Mononuclear cell (primary cell): ENCODE results near the gene SCNN1G. TPM values are rescaled to one million over a fixed set of nuclear protein-coding genes. Genes with fewer than 3 reads are reported as not detected.
A peak's percentile ranks its signal among the peaks of the same experiment; 100 is the strongest.

Source experiments
- H3K27me3 ChIP-seq: 2 replicates; pipeline ENCODE4 v1.6.0; 2011; ENCODE audit warnings: low read length, control low read depth; ENCODE audit not compliant: insufficient read depth
- H3K4me1 ChIP-seq: 2 replicates; pipeline ENCODE4 v1.5.1; 2011; ENCODE audit warnings: mild to moderate bottlenecking, low read length, control low read depth; ENCODE audit not compliant: insufficient read depth
- H3K4me3 ChIP-seq: 2 replicates; pipeline ENCODE4 v1.5.1; 2011; ENCODE audit warnings: mild to moderate bottlenecking, low read length, moderate library complexity
- H3K9me3 ChIP-seq: 2 replicates; pipeline ENCODE4 v1.5.1; 2011; ENCODE audit warnings: low read depth, mild to moderate bottlenecking, control low read depth, low read length
- total RNA-seq: library from RNA; depleted of rRNA; stranded (reverse); fragments of >200 nt; gene quantifications from one replicate; pipeline ENCODE4 v1.2.3, GENCODE V29; 2012

SCNN1G gene
- total RNA-seq, 1 donor, result not detected

- peaks cover 19% of the 10 kb centered on the region for H3K4me1 ChIP-seq
- no peaks in the 10 kb centered on the region for H3K27me3 ChIP-seq
- no peaks in the 10 kb centered on the region for H3K9me3 ChIP-seq
- H3K4me3 ChIP-seq, result no peak overlapping the region
These were observed 34.9 kb upstream of the SCNN1G start for GRCh38 chr16:23147666-23148065.

GRCh38 chr16:23148166-23148512, 34.4 kb upstream of the SCNN1G start:
- no peaks in the 10 kb centered on the region for H3K27me3 ChIP-seq
- H3K4me3 ChIP-seq, result peak overlapping the region; percentile 52
- H3K9me3 ChIP-seq, result no peaks in the 10 kb centered on the region
- peaks cover 19% of the 10 kb centered on the region for H3K4me1 ChIP-seq

DNA sequence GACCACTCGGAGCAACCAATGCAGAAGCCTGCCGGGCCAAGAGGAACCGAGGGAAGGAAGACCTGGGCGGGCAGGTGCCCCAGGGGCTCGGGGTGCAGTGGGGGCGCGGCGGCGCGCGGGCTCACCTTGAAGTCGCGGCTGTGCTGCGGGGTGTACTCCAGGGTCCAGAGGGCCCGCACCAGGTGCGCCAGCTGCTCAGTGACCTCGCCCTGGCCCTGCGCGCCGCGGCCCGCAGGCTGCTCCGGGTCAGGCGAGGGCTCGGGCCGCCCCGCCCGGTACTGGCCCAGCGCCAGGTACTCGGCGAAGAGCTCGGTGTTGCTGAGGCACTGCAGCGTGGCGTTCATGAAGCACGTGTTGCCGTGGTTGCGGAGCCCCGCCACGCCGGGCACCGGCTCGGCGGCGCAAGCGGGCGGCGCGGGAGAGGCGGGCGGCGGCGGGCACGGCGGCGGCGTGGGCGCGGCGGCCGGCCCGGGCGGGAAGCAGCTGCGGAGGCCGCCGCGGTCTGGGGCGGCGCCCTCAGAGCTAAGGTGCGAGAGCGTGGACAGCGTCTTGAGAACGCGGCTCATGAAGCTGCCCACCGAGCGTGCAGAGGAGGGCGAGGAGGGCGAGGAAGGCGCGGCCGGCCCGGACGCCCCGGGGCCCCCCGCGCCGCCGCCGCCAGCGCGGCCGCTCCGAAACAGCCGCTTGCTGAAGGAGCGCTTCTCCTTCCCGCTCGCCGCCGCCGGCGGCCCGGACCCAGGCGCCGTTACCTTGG, 33.9 kb upstream of the SCNN1G start:
- H3K27me3 ChIP-seq, result no peaks in the 10 kb centered on the region
- H3K9me3 ChIP-seq, result no peaks in the 10 kb centered on the region
- peak overlapping the region; percentile 52 for H3K4me3 ChIP-seq
- H3K4me1 ChIP-seq, result peaks cover 19% of the 10 kb centered on the region

GRCh38 chr16:23149267-23149992, 33.1 kb upstream of the SCNN1G start, which contains the start of gene USP31:
USP31 (minus strand) TSS chr16:23149452; CDS start chr16:23149270, 182 bp downstream.
- Histone ChIP-seq H3K27me3 (peaks cover under 1% of the 10 kb centered on the region), H3K9me3 (no peaks in the 10 kb centered on the region), H3K4me1 (peaks cover 19% of the 10 kb centered on the region), H3K4me3 (peak within 1 kb of the TSS; percentile 52)

DNA sequence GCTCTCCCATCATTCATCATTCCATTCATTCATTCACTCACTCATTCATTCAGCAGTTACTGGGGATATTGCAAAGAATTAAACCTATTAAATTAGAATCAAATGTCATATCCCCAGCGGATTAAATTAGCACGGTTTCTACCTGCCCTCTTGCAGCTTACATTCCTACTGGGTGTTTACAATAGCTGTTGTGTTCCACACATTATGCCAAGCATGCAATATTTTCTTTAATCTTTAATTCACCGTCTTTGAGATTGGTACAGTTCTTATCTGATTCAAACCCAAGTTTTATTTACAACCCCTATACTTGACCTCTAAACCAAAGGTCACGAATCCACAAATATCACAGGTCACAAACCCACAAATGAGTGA, 32.6 kb upstream of the SCNN1G start:
- Histone ChIP-seq H3K9me3 (no peaks in the 10 kb centered on the region), H3K4me3 (peak overlapping the region; percentile 44), H3K4me1 (peaks cover 18% of the 10 kb centered on the region), H3K27me3 (peaks cover 3% of the 10 kb centered on the region)

DNA sequence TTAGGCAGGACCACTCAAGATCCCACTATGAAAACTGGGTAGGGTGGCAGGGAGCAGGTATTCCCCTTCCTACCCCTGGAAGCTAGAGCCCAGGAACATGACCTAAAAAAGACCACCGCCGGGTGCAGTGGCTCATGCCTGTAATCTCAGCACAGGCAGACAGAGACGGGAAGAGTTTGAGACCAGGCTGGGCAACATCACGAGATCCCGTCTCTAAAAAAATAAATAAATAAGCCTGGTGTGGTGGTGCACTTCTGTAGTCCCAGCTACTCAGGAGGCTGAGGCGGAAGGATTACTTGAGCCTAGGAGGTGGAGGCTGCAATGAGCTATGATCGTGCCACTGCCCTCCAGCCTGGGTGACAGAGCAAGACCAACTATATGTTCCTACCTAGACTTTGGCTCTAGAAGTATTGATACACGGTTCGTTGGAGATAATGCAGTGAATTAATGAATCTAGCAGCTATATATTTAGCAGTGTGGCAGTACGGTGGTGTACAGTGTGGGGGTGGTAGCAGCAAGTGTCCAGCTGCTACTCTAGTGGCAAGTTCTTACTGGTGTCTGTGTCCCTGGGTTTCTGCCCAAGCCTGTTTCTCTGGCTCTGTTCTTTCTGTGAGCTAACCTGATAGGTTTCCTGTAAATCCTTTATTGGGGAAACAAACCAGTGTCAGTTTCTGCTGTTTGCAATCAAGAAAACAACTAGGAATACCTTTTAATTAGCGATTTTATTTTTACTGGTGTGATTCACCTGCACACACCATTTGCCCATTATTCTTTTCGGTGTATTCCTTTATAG, 30.0 kb upstream of the SCNN1G start:
- Histone ChIP-seq H3K4me3 (no peak overlapping the region), H3K27me3 (peaks cover 7% of the 10 kb centered on the region), H3K4me1 (peaks cover 14% of the 10 kb centered on the region), H3K9me3 (no peaks in the 10 kb centered on the region)

DNA sequence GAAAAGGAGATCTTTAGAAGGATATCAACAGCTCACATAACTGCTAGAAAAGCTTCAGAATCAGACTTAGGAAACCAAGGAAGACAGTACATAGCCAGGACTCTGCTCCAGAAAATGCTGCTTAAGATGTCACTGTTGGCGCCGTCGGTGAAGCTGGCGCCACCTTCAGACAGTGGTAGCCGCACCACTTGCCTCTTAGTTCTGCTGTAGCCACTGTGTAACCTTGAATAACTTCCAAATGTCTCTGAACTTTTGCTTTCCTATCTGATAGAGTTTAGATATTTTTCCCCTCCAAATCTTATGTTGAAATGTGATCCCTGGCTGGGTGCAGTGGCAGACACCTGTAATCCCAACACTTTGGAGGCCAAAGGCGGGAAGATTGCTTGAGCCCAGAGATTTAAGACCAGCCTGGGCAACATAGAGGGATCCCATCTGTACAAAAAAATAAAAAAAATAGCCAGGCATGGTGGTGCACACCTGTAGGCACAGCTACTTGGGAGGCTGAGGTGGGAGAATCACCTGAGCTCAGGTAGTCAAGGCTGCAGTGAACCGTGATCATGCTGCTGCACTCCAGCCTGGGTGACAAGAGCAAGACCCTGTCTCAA, 27.0 kb upstream of the SCNN1G start:
- peaks cover 7% of the 10 kb centered on the region for H3K27me3 ChIP-seq
- H3K9me3 ChIP-seq, result no peaks in the 10 kb centered on the region
- H3K4me1 ChIP-seq, result no peaks in the 10 kb centered on the region
- H3K4me3 ChIP-seq, result no peak overlapping the region

DNA sequence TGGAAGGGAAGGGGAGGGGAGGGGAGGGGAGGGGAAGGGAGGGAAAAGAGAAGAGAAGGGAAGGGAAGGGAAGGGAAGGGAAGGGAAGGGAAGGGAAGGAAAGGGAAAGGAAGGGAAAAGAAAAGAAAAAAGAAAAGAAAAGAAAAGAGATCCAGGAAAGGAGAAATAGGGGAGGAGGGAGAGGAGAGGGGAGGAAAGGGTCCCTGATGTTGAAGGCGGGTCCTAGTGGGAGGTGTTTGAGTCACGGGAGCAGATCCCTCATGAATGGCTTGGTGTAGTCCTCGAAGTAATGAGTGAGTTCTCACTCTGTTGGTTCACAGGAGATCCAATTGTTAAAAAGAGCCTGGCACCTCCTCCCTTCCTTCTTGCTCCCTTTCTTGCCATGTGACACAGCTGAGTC, 26.4 kb upstream of the SCNN1G start:
- Histone ChIP-seq H3K27me3 (peaks cover 7% of the 10 kb centered on the region), H3K9me3 (no peaks in the 10 kb centered on the region), H3K4me1 (no peaks in the 10 kb centered on the region), H3K4me3 (no peak overlapping the region)

- Histone ChIP-seq H3K9me3 (no peaks in the 10 kb centered on the region), H3K27me3 (peaks cover 7% of the 10 kb centered on the region), H3K4me1 (no peaks in the 10 kb centered on the region), H3K4me3 (no peak overlapping the region)
These were observed 25.5 kb upstream of the SCNN1G start for GRCh38 chr16:23156946-23157460.

DNA sequence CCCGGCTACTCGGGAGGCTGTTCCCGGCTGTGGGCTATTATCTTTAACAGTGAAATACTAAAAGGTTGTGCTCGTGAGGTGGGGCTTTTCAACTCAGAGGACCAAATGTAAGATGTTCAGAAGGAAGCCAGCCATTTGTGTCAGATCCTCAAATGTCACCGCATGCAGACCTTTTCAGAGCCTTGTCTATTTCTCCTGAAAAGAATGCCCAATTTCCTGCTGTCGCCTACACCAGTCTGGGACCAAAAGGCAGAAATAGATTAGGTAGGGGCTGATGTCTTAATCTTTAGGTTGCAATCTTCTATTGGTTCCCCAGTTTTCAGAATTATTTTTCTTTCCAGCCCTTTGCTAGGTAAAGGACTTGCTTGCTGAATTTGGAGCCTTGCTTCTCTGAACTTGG, 24.4 kb upstream of the SCNN1G start:
- H3K9me3 ChIP-seq, result no peaks in the 10 kb centered on the region
- no peaks in the 10 kb centered on the region for H3K4me1 ChIP-seq
- H3K27me3 ChIP-seq, result peaks cover 7% of the 10 kb centered on the region
- no peak overlapping the region for H3K4me3 ChIP-seq

DNA sequence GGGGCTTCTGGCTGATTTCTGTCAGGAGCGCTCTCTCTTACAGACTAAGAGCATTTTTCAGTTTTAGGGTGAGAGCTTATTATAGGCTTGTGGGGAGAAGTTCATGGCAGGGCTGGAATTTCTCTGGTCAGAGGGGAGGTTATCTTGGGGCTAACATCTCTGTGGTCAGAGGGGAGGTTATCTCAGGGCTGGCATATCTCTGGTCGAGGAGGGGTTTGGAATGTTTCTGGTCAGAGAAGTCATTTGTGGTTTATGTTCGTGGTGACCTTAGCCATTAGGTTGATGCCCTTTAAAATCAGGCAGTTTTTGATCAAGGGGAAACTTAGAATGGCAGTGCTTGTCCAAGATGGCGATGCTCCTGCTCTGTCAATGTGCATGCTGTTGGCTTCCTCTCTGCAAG, 22.5 kb upstream of the SCNN1G start:
- H3K9me3 ChIP-seq, result no peaks in the 10 kb centered on the region
- peaks cover 9% of the 10 kb centered on the region for H3K27me3 ChIP-seq
- no peaks in the 10 kb centered on the region for H3K4me1 ChIP-seq
- no peak overlapping the region for H3K4me3 ChIP-seq

- peaks cover 5% of the 10 kb centered on the region for H3K27me3 ChIP-seq
- H3K4me1 ChIP-seq, result no peaks in the 10 kb centered on the region
- H3K4me3 ChIP-seq, result no peak overlapping the region
- H3K9me3 ChIP-seq, result no peaks in the 10 kb centered on the region
These were observed 22.0 kb upstream of the SCNN1G start for GRCh38 chr16:23160574-23160973.

- Histone ChIP-seq H3K9me3 (no peaks in the 10 kb centered on the region), H3K4me1 (no peaks in the 10 kb centered on the region), H3K27me3 (peaks cover 9% of the 10 kb centered on the region), H3K4me3 (no peak overlapping the region)
These were observed 18.6 kb upstream of the SCNN1G start for GRCh38 chr16:23163921-23164320.

GRCh38 chr16:23164736-23165135, 17.8 kb upstream of the SCNN1G start:
- Histone ChIP-seq H3K4me3 (no peak overlapping the region), H3K4me1 (no peaks in the 10 kb centered on the region), H3K27me3 (peaks cover 9% of the 10 kb centered on the region), H3K9me3 (no peaks in the 10 kb centered on the region)

DNA sequence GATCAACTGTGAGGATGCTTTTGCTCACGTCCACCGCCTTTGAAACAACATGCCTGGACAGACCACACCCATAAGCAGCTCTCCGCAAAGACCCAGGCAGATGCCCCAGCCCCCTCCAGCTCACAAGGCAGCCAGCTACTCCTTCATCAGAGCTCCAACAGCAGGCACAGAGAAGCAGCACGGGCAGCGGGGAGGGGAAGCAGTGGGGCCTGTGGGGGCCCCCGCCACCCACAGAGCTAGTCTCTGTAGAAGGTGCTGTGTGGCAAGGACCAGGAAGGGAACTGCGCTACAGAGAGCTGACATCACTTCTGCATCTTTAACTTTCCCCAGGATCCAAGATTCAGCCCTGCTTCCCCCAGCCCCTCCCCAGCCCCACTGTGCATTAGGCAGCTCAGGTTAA, 10.0 kb upstream of the SCNN1G start:
- Histone ChIP-seq H3K4me1 (no peaks in the 10 kb centered on the region), H3K4me3 (no peak overlapping the region), H3K9me3 (no peaks in the 10 kb centered on the region), H3K27me3 (peaks cover 16% of the 10 kb centered on the region)
